A549 treated with GW870086 at 1 μM for 4 hours (cell line): ENCODE measurements around the gene KRT78. TPM values are rescaled to one million over a fixed set of nuclear protein-coding genes. Genes with fewer than 3 reads are reported as not detected.

ENCODE experiments used
- total RNA-seq: library from RNA; stranded (reverse); fragments of 200-300 nt; extraction: Qiagen RNA extraction; gene quantifications from 5 replicates; pipeline ENCODE4 v1.2.3, GENCODE V29; 2022; ENCODE audit warnings: low read depth

KRT78 gene, protein sequence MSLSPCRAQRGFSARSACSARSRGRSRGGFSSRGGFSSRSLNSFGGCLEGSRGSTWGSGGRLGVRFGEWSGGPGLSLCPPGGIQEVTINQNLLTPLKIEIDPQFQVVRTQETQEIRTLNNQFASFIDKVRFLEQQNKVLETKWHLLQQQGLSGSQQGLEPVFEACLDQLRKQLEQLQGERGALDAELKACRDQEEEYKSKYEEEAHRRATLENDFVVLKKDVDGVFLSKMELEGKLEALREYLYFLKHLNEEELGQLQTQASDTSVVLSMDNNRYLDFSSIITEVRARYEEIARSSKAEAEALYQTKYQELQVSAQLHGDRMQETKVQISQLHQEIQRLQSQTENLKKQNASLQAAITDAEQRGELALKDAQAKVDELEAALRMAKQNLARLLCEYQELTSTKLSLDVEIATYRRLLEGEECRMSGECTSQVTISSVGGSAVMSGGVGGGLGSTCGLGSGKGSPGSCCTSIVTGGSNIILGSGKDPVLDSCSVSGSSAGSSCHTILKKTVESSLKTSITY
- 0.06 to 0.25 TPM in 2 of 5 replicates, not detected in the others for total RNA-seq

GRCh38 chr12:52848661-52849255, at the start of gene KRT78:
KRT78 (minus strand) TSS chr12:52848994; CDS start chr12:52848930, 64 bp downstream.

DNA sequence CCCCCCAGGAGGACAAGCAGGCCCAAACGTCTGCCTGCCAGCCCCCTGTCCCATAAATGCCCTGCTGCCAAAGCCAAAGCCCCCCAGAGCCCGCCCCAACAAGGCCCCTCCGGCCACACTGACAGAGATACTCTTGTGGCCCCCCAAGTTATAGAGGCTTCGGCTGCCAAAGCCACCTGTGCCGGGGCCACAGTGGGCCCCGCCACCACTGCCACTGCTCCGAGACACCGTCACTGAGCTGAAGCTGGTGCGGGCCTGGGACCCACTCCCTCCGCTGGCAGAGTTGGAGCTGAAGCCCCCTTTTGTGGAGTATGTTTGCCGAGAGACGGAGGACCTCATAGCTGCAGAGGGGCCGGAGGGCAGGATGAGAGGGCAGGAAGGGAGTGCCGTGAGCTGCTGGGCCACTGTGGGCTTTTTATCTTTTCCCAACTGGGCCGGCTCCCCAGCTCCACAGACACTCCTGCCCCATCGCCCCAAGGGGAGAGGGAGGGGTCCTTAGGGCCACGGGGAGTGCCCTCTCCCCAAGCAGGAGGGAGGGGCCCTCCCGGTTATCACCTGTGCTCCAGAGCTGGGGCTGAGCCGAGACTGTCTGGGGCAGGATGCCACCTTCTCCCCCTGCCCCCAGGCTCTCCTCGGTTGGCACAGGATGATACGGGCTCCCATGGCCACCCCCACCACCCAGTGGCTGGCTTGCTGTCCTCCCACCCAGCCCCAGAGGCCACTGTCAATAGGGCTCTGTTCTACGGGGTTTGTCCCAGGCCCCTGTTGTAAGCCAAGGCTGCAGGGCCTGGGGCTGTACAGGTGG, 14.7 kb downstream of the KRT78 start, which contains the start of gene KRT79:
Gene KRT79 (minus strand): TSS at position 390 of the 805 bp plus-strand sequence. CDS start 51 bp downstream, at position 339.

DNA sequence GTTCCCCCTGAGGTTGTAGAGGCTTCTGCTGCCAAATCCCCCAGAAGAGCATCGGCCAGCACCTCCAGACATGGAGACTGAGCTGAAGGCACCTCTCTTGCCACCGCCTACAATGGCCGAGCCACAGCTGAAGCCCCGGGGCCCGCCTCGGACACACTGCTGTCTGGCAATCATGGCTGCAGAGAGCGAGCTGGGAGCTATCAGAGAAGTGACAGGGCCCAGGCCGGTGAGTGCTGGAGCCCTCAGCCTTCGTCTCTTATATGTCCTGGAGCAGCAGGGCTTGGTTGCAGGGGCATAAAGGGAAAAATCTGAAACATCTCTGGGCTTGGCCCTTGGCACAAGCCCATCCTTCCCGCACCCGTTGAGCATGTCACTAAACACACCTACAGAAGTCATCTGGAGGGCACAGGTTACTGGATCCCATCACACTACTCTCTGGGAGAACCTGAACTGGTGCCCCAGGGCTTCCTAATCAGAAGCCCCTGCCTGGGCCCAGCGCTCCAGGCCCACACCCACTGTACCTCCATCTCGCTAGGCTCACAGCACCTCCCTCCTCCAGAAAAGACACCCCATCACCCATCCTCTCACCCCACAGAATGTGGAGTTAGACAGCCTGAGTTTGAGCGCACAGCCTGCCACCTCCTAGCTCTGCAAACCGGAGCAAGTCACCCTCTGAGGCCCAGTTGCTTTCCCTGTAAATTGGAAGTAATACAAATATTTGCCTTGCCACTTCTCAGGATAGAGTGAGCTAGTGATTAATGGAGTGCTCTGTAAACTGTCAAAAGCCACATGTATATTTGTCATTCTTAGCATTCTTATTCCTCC, 34.7 kb downstream of the KRT78 start, which contains the start of gene KRT4:
Gene KRT4 (minus strand): TSS at position 232 of the 825 bp plus-strand sequence. CDS start 58 bp downstream, at position 174.

GRCh38 chr12:52795694-52796428, 52.9 kb downstream of the KRT78 start, which contains the start of gene KRT3:
KRT3 (minus strand) TSS chr12:52796117; CDS start chr12:52796042, 75 bp downstream.

Other genes starting within 250 kb of the KRT78 start
- not detected in 5 replicates for gene KRT72, start 247.5 kb downstream of the KRT78 start, total RNA-seq
- not detected in 5 replicates for gene KRT73, start 230.4 kb downstream of the KRT78 start, total RNA-seq
- gene KRT2, start 196.8 kb downstream of the KRT78 start, total RNA-seq, result not detected in 5 replicates
- gene KRT1, start 168.6 kb downstream of the KRT78 start, total RNA-seq, result not detected in 5 replicates
- not detected in 5 replicates for gene KRT77, start 145.5 kb downstream of the KRT78 start, total RNA-seq
- gene KRT76, start 71.6 kb downstream of the KRT78 start, total RNA-seq, result not detected in 5 replicates
- gene KRT3, start 52.9 kb downstream of the KRT78 start, total RNA-seq, result 0.05 to 0.11 TPM (median 0.07 TPM) in 5 replicates
- gene KRT4, start 34.9 kb downstream of the KRT78 start, total RNA-seq, result 1.9 to 3.9 TPM (median 2.7 TPM) in 5 replicates
- gene KRT79, start 14.7 kb downstream of the KRT78 start, total RNA-seq, result 0.09 to 0.20 TPM in 2 of 5 replicates, not detected in the others
- 3,905 to 4,615 TPM (median 4,500 TPM) in 5 replicates for gene KRT8, start 56.1 kb upstream of the KRT78 start, total RNA-seq
- gene KRT18, start 100.1 kb upstream of the KRT78 start, total RNA-seq, result 2,631 to 3,100 TPM (median 2,917 TPM) in 5 replicates
- gene EIF4B, start 157.5 kb upstream of the KRT78 start, total RNA-seq, result 216 to 371 TPM (median 266 TPM) in 5 replicates
- 31.3 to 48.7 TPM (median 41.7 TPM) in 5 replicates for gene TNS2, start 201.1 kb upstream of the KRT78 start, total RNA-seq
- gene SPRYD3, start 230.4 kb upstream of the KRT78 start, total RNA-seq, result 33.3 to 38.4 TPM (median 35.7 TPM) in 5 replicates
- gene IGFBP6, start 248.7 kb upstream of the KRT78 start, total RNA-seq, result 155 to 267 TPM (median 231 TPM) in 5 replicates